ENCODE data around the gene WSCD2.

The WSCD2 gene

DNA sequence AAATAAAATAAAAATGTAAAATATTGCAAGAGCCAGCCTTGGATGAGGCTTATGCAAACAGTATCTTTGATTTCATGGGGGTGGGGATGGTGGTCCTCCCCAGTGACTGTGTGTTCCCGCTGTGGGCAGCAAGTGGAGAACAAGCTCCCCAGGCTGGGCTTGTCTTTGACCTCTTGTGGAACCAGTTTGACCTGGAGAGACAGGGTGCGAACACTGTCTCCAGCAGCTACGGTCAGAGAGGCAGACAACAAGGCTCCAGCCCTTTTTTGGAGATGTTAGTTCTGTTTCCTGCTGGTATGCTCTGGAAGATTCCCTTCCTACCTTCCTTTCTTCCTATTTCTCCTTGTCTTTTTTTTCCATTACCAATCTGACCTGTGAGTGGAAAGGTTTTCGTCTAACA is 21.8 kb upstream of the WSCD2 start:
- DNase-seq (ENCODE audit: low read depth, low spot score) = no peak

DNA sequence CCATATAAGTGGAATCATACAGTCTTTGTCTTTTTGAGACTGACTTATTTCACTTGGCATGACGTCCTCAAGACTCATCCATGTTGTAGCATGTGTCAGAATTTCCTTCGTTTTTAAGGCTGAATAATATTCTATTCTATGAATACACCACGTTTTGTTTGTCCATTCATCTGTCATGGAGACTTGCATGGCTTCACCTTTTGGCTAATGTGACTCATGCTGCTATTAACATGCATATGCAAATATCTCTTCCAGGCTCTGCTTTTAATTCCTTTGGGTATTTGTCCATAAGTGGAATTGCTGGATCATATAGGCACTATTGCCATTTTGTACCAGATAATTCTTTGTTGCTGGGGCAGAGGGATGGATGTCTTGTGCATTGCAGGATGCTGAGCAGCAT is 19.6 kb upstream of the WSCD2 start:
- DNase-seq (ENCODE audit: low read depth, low spot score) = no peak

DNA sequence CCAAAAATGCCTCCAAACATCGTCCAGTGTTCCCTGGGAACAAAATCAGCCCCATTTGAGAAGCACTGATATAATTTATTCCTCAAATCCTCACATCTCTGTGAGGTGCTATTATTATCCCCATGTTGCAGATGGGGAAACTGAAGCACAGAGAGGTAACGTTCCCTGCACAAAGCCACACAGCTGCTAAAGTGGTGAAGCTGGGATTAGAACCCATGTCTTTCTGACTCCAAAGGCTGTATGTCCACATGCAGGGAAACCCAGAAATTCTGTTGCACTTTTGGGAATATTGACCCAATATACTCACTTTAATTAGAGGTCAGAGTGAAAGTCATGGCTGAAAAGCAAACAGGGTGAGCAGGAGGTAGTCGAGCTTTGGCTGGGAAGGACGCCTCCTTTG is 19.1 kb upstream of the WSCD2 start:
- DNase-seq (ENCODE audit: low read depth, low spot score) = no peak

DNA sequence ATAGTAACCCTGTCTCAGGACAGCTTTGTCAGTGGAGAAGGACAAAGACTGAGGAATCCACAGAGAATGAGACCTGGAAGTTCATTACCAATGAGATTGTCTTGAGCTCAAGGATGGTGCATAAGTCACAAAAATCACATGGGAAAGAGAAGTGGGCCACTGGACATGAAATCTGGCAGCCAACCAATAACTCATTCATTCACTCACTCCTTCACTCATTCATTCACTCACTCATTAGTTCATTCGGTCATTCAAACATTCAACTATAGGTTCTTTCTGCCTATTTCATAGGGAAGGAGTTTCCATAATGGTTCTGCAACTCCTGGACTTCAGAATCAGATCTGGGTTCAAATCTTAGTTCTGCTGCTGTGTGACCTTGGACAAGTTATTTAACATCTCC is 18.2 kb upstream of the WSCD2 start:
- DNase-seq (ENCODE audit: low read depth, low spot score) = no peak

DNA sequence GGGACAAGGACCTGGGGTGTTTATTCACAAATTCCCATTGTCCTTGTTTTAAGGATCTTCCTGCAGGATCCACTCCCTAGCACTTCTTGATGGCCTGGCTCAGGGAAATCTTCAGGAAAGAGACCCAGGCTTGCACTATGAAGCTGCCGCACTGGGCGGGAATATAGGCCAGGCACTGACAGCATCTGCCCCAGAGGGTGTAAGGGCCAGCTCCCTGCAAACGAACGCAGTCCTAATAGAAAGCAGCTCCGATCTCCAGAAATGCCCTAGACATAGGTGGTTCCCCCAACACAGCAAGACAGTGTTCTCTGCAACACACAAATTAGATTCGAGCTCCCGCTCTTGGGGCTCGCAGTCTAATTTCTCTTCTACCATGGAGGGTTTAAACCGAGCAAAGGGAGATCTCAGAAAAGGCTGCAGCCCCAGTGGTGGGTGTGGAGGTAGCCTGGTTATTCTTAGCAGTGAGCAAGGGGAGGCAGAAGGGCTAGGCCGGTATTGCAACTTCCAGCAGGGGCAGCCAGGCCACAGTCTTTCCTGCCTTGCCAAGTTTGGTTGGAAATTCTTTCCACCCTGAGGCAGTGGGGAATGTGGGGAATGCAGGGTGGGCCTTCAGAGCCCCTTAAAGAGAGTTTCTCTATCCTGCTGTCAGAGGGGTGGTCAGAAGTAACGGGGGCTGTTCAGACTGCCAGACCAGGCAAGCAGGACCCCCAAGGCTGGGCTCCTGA is 16.1 kb upstream of the WSCD2 start:
- peak; percentile 7 for DNase-seq (ENCODE audit: low read depth, low spot score)

DNA sequence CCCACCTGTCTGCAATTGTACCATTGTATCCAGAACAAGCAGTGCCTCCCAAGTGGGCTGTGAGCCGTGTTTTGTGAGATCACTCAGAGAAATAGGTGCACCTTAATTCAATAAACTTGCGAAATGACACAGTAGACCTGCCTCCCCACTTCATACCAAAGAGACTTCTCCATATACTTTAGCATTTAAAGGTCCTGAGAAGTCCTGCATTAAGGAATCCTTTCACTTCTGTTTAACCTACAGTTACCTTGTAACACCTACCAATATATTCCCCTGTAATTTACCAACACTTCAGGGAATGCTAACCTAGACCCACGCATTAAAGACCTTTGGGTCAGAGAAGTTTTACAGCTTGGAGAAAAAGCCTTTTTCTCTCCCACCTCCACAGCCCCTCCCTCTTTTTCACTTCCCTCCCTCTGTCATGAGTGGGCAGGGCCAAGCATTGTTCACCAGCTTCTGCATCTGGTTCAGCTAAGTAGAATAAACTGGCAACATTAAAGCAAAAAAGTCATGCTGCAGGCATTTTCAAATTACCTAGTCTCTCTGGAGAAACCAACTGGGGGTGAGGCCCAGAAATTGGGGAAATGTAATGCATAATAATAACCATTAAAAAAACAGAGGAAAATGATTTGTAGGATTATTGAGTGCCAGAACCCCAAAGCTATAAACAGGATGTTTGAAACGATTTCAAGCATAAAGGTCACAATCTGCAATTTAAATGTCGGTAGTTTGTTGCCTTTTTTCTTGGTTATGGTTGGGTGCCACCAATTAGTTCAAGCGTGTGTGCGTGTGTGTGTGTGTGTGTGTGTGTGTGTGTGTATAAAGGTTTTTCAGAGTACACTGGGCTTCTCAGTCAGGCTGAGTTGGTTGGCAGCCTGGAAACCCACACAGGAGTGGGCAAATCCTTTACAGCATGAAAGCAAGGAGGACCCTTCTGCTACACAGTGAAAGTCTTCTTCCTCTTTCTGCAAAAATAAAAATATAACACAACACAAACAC is 13.7 kb upstream of the WSCD2 start:
- DNase-seq (ENCODE audit: low read depth, low spot score) = no peak

DNA sequence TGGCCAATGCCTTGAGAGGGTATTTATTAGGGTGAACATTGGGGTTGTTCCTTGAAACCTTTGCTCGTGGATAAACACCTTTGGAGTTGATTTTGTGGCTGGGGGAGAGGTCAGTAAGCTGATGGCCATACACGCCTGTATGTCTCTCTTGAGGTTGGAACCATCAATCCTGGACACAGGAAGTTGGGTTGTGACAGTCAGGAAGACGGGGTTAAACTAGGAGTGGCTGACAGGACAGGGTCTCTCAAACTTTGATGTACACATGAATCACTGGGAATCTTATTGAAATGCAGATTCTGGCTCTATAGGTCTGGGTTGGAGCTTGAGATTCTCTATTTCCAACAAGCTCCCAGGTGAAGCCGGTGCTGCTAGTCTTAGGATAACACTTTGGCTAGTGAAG is 12.8 kb upstream of the WSCD2 start:
- DNase-seq (ENCODE audit: low read depth, low spot score) = no peak

DNA sequence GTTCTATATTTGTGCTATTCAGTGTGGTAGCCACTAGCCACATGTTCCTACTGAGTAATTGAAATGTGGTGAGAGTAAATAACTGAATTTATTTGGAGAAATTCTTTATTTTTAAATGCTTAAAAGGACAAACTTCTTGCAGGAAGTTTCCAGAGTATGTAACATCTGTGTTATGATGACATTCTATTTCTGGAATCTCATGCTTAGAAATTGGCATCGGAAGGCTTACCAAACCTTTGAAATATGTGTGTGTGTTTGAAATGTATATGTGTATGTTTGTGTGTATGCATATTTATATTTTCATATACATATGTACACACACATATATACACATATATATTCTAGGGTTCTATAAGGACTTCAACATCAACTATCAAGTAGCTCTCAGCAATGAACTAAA is 12.4 kb upstream of the WSCD2 start:
- no peak for DNase-seq (ENCODE audit: low read depth, low spot score)

DNA sequence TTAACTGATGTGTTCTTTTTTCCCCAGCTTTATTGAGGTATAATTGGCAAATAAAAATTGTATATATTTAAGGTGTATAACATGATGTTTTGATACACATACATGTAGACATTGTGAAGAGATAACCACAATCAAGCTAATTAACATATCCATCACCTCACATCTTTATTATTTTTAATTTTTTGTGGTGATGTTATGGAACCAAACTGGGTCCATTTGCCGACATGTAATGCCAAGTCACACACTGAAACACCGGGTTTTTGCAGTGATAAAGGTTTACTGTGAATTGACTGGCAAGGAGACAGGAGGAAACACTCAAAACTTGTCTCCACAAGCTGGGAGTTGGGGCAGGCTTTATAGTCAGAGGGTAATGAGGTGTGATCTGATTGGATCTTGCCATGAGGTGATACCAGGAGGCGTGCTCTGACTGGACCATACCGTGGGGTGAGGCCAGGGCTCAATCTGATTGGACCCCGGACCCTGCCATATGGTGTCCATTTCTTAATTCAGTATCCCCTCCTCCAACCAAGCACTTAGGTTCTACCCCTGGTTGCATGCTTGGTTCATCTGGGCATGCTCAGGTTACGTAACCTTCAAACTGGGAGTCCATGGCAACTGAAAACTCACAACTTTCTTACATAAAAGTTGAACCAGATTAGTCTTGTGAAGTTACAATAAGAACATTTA is 11.8 kb upstream of the WSCD2 start:
- DNase-seq (ENCODE audit: low read depth, low spot score) = no peak

DNA sequence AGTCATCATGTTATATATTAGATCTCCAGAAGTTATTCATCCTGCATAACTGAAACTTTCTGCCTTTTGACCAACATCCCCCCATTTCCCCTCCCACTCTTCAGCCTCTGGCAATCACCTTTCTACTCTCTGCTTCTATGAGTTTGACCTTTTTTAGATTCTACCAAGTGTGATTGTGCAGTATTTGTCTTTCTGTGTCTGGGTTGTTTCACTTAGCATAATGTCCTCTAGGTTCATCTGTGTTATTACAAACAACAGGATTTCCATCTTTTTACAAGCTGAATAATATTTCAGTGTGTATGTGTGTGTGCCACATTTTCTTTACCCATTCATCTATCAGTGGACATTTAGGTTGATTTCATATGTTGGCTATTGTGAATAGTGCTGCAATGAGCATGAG is 11.2 kb upstream of the WSCD2 start:
- DNase-seq (ENCODE audit: low read depth, low spot score) = no peak

DNA sequence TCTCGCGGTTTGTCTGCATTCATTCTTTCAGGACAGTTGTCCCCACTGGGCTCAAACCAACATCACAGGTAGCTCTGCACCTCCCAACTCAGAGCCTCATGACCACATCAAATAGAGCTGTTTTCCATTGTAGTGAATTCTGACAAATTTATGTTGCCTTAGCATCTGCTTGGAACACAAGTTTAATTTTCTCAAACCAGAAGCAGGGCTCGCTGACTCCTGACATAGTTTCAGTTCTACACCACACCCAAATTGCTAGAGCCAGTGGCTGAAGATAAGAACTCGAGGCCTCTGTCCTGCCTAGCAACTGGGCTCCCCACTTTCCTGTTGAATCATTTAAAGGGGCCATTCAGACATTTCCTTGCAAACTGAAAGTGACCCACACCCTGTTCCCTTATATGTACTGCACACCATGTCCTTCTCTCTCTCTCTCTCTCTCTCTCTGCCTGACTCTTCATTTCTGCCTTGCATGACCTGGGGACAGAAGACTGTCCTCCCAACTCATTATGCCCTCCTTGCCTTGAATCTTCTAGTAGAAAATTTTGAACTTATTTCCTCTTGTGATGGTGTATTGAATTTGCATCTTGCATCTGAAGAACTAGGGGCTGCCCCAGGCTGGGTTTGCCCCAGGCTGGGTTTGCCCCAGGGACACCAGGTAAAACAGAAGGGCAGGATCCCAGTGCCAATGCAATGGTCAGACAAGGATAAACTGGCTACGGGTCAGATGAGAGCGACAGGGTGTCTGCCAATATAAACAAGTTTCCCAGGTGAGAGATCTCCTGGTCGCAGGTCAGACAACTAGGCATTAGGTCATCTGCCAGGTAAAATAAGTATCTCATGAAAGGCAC is 9.7 kb upstream of the WSCD2 start:
- no peak for DNase-seq (ENCODE audit: low read depth, low spot score)

DNA sequence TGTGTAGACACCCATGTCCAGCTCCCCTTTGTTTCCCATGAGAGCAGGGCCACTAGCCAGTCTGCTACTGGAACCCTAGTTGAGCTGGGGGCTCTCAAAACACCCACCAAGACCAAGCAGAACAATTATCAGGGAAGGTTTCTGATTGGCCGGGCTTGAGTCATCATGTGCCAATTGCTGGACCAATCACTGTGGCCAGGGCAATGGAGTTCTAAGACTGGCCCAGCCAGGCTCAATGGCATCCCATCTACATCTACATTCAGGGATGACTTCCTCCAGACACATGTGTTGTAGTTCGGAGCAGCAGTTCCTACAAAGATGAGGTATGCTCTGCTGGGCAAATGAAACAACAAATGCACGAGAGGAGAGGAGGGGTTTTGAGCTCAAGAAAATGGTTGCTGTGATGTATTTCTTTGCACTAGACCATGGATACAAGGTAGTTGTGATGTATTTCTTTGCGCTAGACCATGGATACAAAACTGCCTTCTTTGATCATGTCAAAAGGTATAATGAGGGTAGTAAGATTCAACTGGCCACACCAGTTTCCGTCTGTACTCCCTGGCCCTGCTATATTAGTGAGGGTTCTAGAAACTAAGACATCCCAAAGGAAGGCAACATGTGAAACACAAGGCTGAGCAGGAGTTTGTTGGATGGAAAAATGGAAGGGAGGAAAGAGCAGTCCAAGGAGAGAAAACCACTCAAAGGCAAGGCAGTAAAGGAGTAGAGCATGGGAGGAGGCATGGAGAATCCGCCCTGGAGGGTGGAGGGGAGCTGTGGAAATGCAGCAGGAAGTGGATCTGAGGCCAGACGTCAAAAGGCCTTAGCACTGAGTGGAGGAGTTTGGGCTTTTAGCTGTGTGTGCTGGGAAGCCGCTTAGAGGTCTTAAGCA is 8.9 kb upstream of the WSCD2 start:
- DNase-seq (ENCODE audit: low read depth, low spot score) = no peak

DNA sequence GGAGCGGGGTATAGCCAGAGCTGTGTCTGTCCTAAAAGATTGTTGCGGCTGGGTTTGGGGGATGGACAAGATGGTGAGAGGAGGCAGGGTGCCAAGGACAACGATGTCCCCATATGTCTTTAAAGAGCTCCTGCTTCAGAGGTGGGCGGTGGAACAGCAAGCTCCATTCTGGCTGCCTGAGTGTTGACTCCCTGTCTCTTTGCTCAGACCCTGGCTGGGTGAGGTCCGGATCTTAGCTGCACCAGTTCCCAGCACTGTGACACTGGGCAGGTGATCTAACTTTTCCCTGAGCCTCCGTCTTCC is 8.3 kb upstream of the WSCD2 start:
- no peak for DNase-seq (ENCODE audit: low read depth, low spot score)

DNA sequence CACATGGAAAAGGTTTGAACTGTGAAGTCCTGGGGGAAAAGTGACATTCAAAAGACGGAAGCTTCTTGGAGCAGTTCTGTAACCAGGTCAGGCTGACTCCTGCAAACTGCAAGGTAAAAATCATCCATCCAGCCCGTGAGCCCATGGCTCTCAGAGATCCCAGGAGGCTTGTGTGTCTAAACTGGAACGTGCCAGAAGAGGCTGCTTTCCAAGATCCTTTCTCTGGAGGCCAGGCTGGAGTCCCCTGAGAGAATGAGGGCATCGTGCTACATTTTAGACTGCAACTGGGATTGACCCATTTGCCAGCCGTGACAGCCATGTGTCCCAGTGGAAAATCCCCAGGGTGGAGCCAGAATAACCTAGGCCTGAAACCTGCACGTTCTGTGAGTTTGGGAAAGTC is 7.8 kb upstream of the WSCD2 start:
- no peak for DNase-seq (ENCODE audit: low read depth, low spot score)

DNA sequence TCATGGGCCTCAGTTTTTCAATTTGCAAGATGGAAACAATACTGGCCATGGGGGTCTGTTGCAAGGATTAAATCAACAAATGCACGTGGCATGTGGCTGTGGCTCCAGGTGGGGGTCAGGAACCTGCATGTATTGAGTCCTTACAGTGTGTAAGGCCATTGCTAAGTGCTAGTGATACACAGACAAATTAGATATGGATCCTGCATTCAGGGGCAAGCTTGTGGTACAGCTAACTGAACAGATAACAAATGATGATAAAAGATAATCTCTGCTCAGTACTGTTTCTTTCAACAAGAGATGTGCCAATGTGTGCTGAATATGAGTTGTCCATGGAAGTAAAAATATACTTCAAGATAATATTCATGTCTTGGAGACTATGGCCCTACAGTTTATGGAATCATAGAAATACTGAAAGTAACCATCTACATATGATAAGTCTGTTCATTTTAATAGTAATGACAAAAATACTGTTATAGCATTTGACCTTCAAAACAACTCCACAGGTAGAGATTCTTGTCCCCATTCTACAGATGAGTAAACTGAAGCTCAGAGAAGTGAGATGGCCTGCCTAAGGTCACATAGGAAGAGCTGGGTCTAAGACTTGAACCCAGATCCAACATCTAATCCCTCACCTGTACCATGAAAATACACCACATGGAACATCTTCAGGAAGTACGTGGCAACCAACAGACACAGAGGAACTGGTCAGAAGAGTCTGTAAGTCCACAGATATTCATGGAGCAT is 7.2 kb upstream of the WSCD2 start:
- DNase-seq (ENCODE audit: low read depth, low spot score) = no peak

DNA sequence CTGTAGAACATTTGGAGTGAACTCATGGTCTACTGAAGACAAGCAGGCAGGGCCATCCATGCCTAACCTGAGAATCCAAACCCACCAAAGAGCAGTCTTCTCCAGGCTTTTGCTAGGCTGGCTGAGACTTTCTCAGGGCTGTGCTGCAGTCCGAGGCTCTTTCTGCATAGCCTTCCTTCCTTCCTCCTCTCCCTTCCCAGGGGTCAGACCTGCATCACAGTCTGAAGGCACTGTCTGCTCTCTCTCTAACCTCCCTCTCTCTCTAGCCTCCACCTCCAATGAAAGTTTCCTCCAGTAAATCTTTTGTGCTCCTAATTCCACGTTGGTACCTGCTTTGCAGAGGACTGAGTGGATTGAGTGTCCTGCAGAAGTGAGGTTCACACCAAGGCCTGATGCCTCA is 6.4 kb upstream of the WSCD2 start:
- DNase-seq (ENCODE audit: low read depth, low spot score) = no peak

DNA sequence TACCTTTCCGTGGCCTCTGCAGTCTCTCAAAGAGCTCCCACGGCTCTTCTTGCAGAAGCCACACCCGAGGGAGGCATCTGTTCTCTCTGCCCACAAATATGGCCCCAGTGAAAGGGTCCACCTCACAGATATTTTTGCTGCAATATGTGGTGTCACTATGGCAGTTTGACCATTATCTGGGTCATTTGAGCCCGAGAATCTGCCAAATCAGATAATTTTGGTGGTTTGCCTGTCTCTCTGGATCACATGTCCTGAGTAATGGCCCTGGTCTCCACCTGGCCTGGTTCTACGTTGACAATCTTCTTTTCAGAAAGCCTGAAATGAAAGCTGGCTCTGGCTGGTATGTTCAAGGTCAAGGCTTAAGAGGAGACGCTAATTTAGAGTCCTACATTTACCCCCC is 5.7 kb upstream of the WSCD2 start:
- DNase-seq (ENCODE audit: low read depth, low spot score) = no peak

DNA sequence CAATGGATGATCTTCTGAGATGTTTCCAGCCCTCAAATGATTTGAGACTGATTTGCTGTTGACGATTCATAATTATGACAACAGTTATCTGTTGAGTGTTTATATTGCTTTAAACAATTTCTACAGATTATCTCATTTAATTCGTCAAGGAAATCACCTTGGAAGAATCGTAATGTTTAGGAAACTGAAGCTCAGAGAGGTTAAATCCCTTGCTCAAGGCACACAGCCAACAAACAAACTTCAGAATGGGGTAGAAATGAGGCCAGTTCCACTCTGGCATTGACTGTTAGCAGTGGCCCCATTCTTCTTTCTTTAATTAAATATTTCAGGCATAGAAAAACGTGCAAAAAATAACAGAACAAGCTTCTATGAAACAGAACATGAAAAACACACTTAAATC is 4.0 kb upstream of the WSCD2 start:
- DNase-seq (ENCODE audit: low read depth, low spot score) = no peak

DNA sequence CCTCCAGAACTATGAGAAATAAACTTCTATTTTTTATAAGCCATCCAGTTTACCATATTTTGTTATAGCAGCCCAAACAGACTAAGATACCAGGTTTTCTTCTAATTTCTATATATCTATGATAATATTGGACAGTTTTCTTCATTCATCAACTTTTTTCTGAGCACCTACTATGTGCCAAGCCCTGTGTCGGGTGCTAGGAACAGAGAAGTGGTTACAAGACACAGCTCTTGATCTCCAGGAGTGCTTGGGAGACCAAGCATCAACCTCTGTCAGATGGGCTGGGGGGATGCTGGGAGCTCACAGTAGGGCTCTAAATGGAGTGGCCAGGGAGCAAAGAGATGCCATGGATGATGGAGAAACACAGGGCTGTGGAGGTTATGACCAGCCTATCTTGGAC is 2.9 kb upstream of the WSCD2 start:
- no peak for DNase-seq (ENCODE audit: low read depth, low spot score)

DNA sequence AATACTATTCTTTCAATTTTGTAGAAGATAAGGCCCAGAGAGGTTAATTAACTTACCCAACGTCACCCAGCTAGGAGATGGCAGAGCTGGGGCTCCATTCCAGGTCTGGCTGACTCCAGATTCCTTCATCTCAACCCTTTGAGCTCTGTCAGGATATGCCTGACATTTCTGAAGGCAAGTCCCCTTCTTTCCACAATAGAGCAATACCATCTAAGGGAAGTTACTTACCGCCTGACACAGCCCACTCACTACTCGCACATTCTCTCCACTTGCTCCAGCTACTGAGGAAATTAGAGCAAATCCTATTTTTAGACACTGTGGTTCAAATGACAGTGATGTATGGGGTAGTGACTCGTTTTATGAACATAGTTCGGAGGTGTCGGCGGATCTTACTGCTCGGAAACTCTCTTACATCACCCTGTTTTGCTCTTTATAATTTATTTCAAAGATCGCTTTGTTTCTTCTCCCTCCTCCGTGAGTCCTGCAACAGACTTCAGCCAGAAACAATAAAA is 2.0 kb upstream of the WSCD2 start:
- DNase-seq (ENCODE audit: low read depth, low spot score) = no peak

Data from astrocyte of the hippocampus (primary cell).